Measurements from ENCODE around the gene RNF26. TPM values are rescaled to one million over a fixed set of nuclear protein-coding genes. Genes with fewer than 3 reads are reported as not detected.

Gene RNF26
- total and polyA plus RNA-seq, 8 donors = 4.9 to 11.5 (median 8.3) TPM

GRCh38 chr11:119338965-119339588 is 4.8 kb downstream of the RNF26 start:
- ATAC-seq (no peak), DNase-seq (no peak), FAIRE-seq (no peak)
- intact Hi-C loops (cut with DNase I) = loop anchor here in 1 of 3 donors (5.0 kb wide), 1 partner anchor 38 kb away; no protein-coding TSS in a partner anchor
- Histone ChIP-seq H3K4me1 (peaks cover 4 to 25% (median 16%) of the 10 kb centered on the region in 3 donors), H3K4me3 (peak overlapping the region in 2 of 4 donors; percentile 47 to 59), H3K27me3 (no peaks in the 10 kb centered on the region), H3K27ac (peak overlapping the region in 1 of 4 donors; percentile 79), H3K36me3 (no peaks in the 10 kb centered on the region), H3K9me3 (no peaks in the 10 kb centered on the region)
- WGBS, 2 donors = 58 to 61% methylated on average over 11 of the region's 11 CpGs
- no peak for TF ChIP-seq CTCF (IDR thresholded peaks at IDR 0.05)

- peak overlapping the region; percentile 21 to 59 (median 40) for H3K4me3 ChIP-seq
- peaks cover 4 to 25% (median 16%) of the 10 kb centered on the region in 3 donors for H3K4me1 ChIP-seq
- no peaks in the 10 kb centered on the region for H3K36me3 ChIP-seq
- no peak for FAIRE-seq
- peak; percentile 66 to 77 (median 72) for ATAC-seq
- DNase-seq = peak; percentile 59 to 93 (median 76)
- peak; percentile 76 to 93 (median 84) for TF ChIP-seq CTCF (IDR thresholded peaks at IDR 0.05)
- intact Hi-C loops (cut with DNase I) = loop anchor here in 1 of 3 donors (5.0 kb wide), 1 partner anchor 38 kb away; no protein-coding TSS in a partner anchor
- 2 to 3% methylated on average over 74 to 86 of the region's 86 CpGs for WGBS, 2 donors
- H3K27ac ChIP-seq = peak overlapping the region; percentile 36 to 86 (median 76)
- H3K9me3 ChIP-seq = no peaks in the 10 kb centered on the region
- no peaks in the 10 kb centered on the region for H3K27me3 ChIP-seq
Observed at GRCh38 chr11:119339589-119340334, 5.4 kb downstream of the RNF26 start.

DNA sequence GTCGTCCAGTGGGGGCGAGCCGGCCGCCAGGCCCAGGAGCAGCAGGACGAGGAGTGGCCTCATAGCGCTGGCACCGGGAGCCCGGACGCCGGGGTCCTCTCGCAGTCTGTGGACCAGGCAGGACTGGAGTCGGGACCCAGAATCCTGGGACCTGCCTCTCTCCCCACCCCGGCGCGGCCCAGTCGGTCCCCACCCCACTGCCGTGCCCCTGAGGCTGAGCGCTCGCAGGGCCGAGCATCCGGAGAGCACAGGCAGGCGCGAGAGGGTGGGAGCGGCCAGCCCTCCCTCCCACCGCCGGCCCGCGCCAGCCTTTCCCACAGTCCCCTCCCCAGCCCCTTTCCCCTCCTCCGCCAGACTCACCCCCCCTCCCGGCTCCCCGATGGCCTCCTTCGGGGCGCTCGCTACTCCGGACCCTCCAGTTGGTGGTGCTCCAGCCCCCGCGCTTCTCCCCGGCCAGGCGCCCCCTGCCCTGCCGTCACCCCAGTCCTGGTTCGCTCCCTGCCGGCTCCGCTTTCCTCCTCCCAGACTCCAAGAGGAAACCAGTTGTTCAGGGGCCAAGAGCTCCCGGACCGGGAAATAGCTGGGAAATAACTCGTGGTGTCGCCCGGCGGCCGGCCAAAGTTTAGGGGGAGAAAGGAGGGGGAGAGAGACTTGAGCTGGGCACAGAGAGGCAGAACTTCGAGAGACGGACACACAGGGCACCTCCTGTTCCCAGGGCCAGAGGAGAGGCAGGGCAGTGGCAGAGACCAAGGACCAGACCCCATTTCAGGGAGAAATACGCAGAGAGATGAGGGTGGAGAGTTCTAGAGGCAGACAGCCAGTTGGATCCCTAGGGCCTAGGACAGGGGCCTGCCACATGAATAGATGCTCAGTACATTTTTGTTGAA is 6.3 kb downstream of the RNF26 start, which contains the start of gene C1QTNF5:
Gene C1QTNF5, minus strand, starts transcription at position 549 of the 887 bp plus-strand sequence. Its CDS starts 486 bp downstream, at position 63.
- 20 to 28% methylated on average over 36 to 53 of the region's 53 CpGs for WGBS, 2 donors
- peak; percentile 42 to 54 (median 46) for ATAC-seq
- no peak for FAIRE-seq
- intact Hi-C loops (cut with DNase I) = no loop called here
- Histone ChIP-seq H3K27ac (peak within 1 kb of the TSS; percentile 36 to 86 (median 76)), H3K4me3 (peak within 1 kb of the TSS; percentile 21 to 59 (median 40)), H3K36me3 (no peaks in the 10 kb centered on the region), H3K27me3 (no peaks in the 10 kb centered on the region), H3K9me3 (no peaks in the 10 kb centered on the region), H3K4me1 (peaks cover 4 to 17% (median 8%) of the 10 kb centered on the region in 3 donors)
- no peak for TF ChIP-seq CTCF (IDR thresholded peaks at IDR 0.05)
- DNase-seq = peak in 5 of 6 donors; percentile 64 to 86 (median 69)

DNA sequence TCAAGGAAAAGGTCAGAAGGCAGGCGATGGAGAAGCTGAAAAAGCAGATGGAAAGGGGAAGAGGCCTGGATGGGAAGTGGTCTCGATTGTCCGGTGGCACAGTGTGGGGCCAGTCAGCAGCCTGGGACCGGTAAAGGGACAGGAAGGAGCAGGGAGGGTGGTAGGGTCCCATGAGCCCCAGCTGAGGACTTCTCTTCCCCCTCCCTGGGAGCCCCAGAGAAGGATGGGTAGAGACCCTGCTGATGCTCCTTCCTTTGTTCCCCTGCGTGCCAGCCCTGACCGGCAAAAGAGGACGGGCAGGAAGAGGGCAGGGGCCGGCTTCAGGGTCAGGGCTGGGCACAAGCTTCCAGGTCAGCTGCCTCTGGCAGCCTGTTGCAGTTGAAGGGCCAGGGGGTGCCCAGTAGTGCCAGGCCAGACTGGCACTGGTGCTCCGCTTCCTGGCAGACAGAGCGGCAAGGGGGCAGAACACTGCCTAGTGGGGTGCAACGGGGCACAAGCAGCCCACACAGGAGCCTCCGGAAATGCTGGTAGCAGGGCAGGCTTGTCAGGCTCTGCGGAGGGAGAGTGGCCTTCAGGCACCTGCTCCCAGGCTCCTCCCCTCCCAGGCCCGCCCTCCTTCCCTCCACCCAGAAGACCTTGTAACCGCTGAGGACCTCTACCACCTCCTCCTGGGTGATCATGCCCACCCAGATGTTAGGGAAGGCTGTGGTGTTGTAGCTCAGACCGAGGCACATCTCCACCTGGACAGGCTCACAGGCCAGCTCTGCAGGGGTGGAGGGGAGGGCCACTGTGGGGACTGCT is 7.1 kb downstream of the RNF26 start:
- WGBS, 2 donors = 30 to 33% methylated on average over 15 to 16 of the region's 16 CpGs
- peak overlapping the region; percentile 36 to 86 (median 76) for H3K27ac ChIP-seq
- H3K9me3 ChIP-seq = no peaks in the 10 kb centered on the region
- peaks cover 4 to 16% (median 8%) of the 10 kb centered on the region in 3 donors for H3K4me1 ChIP-seq
- intact Hi-C loops (cut with DNase I) = no loop called here
- FAIRE-seq = no peak
- no peak overlapping the region for H3K4me3 ChIP-seq
- no peaks in the 10 kb centered on the region for H3K36me3 ChIP-seq
- TF ChIP-seq CTCF (IDR thresholded peaks at IDR 0.05) = no peak
- peak in 1 of 6 donors; percentile 40 for DNase-seq
- peak in 3 of 4 donors; percentile 13 to 61 (median 33) for ATAC-seq
- no peaks in the 10 kb centered on the region for H3K27me3 ChIP-seq

Measured in pancreas (tissue), 10 donors.